Measurements from ENCODE around the gene MRPL46. TPM values are rescaled to one million over a fixed set of nuclear protein-coding genes. Genes with fewer than 3 reads are reported as not detected.

MRPL46 gene
- total RNA-seq, 2 experiments from 2014 or later, result 8.6 to 10.2 TPM

- CTCF ChIA-PET, result interaction anchor here (1.0 to 2.6 kb wide), 4 partner anchors 18 to 437 kb away, joined by 3 to 7 read pairs (median 4); partner anchors contain the start of gene ISG20
These were observed 844 bp upstream of the MRPL46 start for GRCh38 chr15:88467935-88468528.

GRCh38 chr15:88465633-88466224, 1.5 kb downstream of the MRPL46 start:
- Mint-ChIP-seq H3K4me3 (peak overlapping the region; percentile 98), H3K4me1 (ENCODE audit: low read depth) (peaks cover 37% of the 10 kb centered on the region), H3K27ac (no peak overlapping the region), H3K36me3 (ENCODE audit: low read depth) (peaks cover 63% of the 10 kb centered on the region), H3K9me3 (no peaks in the 10 kb centered on the region), H3K27me3 (no peaks in the 10 kb centered on the region)
- Histone ChIP-seq H3K9me3 (ENCODE audit: control insufficient read depth in 1 of 2, insufficient read depth in 1 of 2, low read length in 2 of 2) (no peaks in the 10 kb centered on the region), H3K36me3 (ENCODE audit: insufficient read depth, low read length) (peaks cover 54% of the 10 kb centered on the region), H3K4me1 (ENCODE audit: insufficient read depth, low read length) (peaks cover 19% of the 10 kb centered on the region), H3K4me3 (ENCODE audit: low read length) (no peak overlapping the region), H3K27ac (ENCODE audit: low read depth in 1 of 2, low read length in 2 of 2) (no peak overlapping the region), H3K27me3 (ENCODE audit: control insufficient read depth in 1 of 2, insufficient read depth in 2 of 2, low read length in 2 of 2) (no peaks in the 10 kb centered on the region)
- ChIA-PET POLR2A (no interaction called here), CTCF (interaction anchor here (0.7 kb wide), 1 partner anchor 11 kb away, joined by 3 read pairs; no protein-coding TSS in a partner anchor)
- no peak for ATAC-seq (ENCODE audit: poor library complexity)
- no peak for TF ChIP-seq CTCF (IDR thresholded peaks at IDR 0.05)
- DNase-seq, result peak in 2 of 14 experiments; percentile 24 to 36
- intact Hi-C loops (cut with DNase I, micrococcal nuclease), result loop anchor here (5.0 kb wide), 5 partner anchors 197 to 1112 kb away; partner anchors contain the start of genes ABHD2 (in 1 of the 2), FANCI (in 1 of the 2), HAPLN3 (in 1 of the 2) and TICRR (in 1 of the 2)

More at GRCh38 chr15:88467935-88468528, 844 bp upstream of the MRPL46 start:
- Mint-ChIP-seq H3K9me3 (no peaks in the 10 kb centered on the region), H3K27me3 (no peaks in the 10 kb centered on the region), H3K36me3 (ENCODE audit: low read depth) (peaks cover 55% of the 10 kb centered on the region), H3K4me1 (ENCODE audit: low read depth) (peaks cover 43% of the 10 kb centered on the region), H3K4me3 (peak overlapping the region; percentile 98), H3K27ac (peak overlapping the region; percentile 99)
- intact Hi-C loops (cut with DNase I, micrococcal nuclease), result loop anchor here (1.0 to 5.0 kb wide), 6 partner anchors 78 to 1109 kb away; partner anchors contain the start of genes ABHD2 (in 1 of the 2), DET1 (in 1 of the 2), FANCI (in 1 of the 2) and HAPLN3 (in 1 of the 2)
- peaks cover 42% of the 10 kb centered on the region for H3K36me3 ChIP-seq (ENCODE audit: insufficient read depth, low read length)
- H3K4me3 ChIP-seq (ENCODE audit: low read length), result peak overlapping the region; percentile 74
- H3K9me3 ChIP-seq (ENCODE audit: control insufficient read depth in 1 of 2, insufficient read depth in 1 of 2, low read length in 2 of 2), result no peaks in the 10 kb centered on the region
- POLR2A ChIA-PET, result interaction anchor here (0.7 to 2.0 kb wide), 13 partner anchors 10 to 1107 kb away, joined by 3 to 18 read pairs (median 6); partner anchors contain the start of genes ABHD2, AEN, ISG20 and POLG
- DNase-seq, result peak in 2 of 14 experiments; percentile 20 to 24
- no peak for ATAC-seq (ENCODE audit: poor library complexity)
- H3K27me3 ChIP-seq (ENCODE audit: control insufficient read depth in 1 of 2, insufficient read depth in 2 of 2, low read length in 2 of 2), result no peaks in the 10 kb centered on the region
- peaks cover 19% of the 10 kb centered on the region for H3K4me1 ChIP-seq (ENCODE audit: insufficient read depth, low read length)
- no peak for TF ChIP-seq CTCF (IDR thresholded peaks at IDR 0.05)
- peak overlapping the region; percentile 80 to 96 for H3K27ac ChIP-seq (ENCODE audit: low read depth in 1 of 2, low read length in 2 of 2)

- no peaks in the 10 kb centered on the region for H3K9me3 Mint-ChIP-seq
- Histone ChIP-seq H3K9me3 (ENCODE audit: control insufficient read depth in 1 of 2, insufficient read depth in 1 of 2, low read length in 2 of 2) (no peaks in the 10 kb centered on the region), H3K36me3 (ENCODE audit: insufficient read depth, low read length) (peaks cover 67% of the 10 kb centered on the region), H3K4me3 (ENCODE audit: low read length) (no peak overlapping the region), H3K4me1 (ENCODE audit: insufficient read depth, low read length) (peaks cover 19% of the 10 kb centered on the region), H3K27ac (ENCODE audit: low read depth in 1 of 2, low read length in 2 of 2) (no peak overlapping the region), H3K27me3 (ENCODE audit: control insufficient read depth in 1 of 2, insufficient read depth in 2 of 2, low read length in 2 of 2) (no peaks in the 10 kb centered on the region)
- no peak for TF ChIP-seq CTCF (IDR thresholded peaks at IDR 0.05)
- intact Hi-C loops (cut with DNase I, micrococcal nuclease), result no loop called here
- H3K4me3 Mint-ChIP-seq, result peak overlapping the region; percentile 31
- H3K27ac Mint-ChIP-seq, result no peak overlapping the region
- H3K4me1 Mint-ChIP-seq (ENCODE audit: low read depth), result peaks cover 37% of the 10 kb centered on the region
- POLR2A ChIA-PET, result interaction anchor here (1.5 kb wide), 1 partner anchor 158 kb away, joined by 3 read pairs; no protein-coding TSS in a partner anchor
- no peak for DNase-seq
- no peaks in the 10 kb centered on the region for H3K27me3 Mint-ChIP-seq
- no peak for ATAC-seq (ENCODE audit: poor library complexity)
- CTCF ChIA-PET, result no interaction called here
- H3K36me3 Mint-ChIP-seq (ENCODE audit: low read depth), result peaks cover 81% of the 10 kb centered on the region
These were observed 3.2 kb downstream of the MRPL46 start for GRCh38 chr15:88463870-88464532.

All from CD4-positive, alpha-beta T cell (primary cell).